ENCODE measurements around the gene SFRP2.

Gene SFRP2

DNA sequence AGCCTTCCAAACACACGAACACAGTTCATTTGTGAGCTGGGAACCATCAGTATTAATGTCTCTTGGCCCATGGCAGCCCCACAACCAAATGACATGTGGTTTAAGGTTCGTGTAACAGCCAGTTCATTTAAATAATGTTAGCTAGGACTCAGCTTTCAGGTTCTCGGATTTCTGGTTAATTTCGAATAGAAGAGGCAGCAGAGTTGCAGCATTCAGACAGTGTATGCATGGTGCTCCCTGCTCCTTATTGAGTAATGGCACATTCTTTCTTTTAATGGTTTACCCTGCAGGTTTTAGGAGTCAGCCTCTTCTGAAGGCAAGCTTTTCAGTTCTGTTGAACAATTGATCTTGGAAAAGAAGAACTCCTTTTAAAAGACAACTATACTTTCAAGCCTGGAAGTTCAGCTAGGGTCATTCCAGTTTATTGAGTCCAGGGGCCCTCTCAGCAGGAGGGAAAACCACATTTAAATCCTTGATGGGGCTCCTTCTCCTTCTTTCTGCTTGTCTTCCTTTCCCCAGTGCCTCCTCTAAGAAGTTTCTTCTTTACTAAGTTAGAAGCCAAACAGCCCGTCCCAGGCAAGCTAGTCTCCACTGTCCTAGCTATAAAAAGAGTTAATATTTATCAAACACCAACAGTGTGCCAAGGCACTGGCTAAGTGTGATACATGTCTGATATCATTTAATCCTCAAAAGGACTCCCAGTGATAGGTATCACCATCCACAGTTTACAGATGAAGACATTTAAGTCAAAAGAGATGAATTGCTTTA is 24.1 kb downstream of the SFRP2 start:
- H3K27me3 Mint-ChIP-seq: no peaks in the 10 kb centered on the region
- no peak overlapping the region for H3K4me3 Mint-ChIP-seq
- H3K4me1 Mint-ChIP-seq: peaks cover 14% of the 10 kb centered on the region
- H3K9me3 Mint-ChIP-seq: no peaks in the 10 kb centered on the region
- no peaks in the 10 kb centered on the region for H3K36me3 Mint-ChIP-seq
- H3K27ac Mint-ChIP-seq: no peak overlapping the region

DNA sequence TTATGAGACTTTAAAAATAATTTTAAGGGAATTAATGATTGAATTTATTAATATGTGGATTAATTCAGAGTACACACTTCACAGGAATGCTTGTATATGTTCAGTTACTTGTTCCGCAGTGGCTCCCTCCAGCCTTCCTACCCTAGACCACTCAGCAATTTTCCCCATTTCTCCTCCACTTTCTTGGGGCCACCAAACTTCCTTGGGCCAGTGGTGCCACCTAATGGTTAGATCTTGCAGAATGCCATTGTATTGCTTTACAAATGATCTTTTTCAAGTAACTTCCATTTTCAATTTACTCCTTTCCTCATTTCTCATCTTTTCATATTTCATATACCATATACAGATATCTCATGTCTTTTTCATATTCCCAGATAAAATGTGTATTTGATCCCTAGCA is 25.5 kb downstream of the SFRP2 start:
- Mint-ChIP-seq H3K4me1 (peaks cover 22% of the 10 kb centered on the region), H3K9me3 (no peaks in the 10 kb centered on the region), H3K27me3 (peaks cover 2% of the 10 kb centered on the region), H3K4me3 (no peak overlapping the region), H3K36me3 (no peaks in the 10 kb centered on the region), H3K27ac (no peak overlapping the region)

DNA sequence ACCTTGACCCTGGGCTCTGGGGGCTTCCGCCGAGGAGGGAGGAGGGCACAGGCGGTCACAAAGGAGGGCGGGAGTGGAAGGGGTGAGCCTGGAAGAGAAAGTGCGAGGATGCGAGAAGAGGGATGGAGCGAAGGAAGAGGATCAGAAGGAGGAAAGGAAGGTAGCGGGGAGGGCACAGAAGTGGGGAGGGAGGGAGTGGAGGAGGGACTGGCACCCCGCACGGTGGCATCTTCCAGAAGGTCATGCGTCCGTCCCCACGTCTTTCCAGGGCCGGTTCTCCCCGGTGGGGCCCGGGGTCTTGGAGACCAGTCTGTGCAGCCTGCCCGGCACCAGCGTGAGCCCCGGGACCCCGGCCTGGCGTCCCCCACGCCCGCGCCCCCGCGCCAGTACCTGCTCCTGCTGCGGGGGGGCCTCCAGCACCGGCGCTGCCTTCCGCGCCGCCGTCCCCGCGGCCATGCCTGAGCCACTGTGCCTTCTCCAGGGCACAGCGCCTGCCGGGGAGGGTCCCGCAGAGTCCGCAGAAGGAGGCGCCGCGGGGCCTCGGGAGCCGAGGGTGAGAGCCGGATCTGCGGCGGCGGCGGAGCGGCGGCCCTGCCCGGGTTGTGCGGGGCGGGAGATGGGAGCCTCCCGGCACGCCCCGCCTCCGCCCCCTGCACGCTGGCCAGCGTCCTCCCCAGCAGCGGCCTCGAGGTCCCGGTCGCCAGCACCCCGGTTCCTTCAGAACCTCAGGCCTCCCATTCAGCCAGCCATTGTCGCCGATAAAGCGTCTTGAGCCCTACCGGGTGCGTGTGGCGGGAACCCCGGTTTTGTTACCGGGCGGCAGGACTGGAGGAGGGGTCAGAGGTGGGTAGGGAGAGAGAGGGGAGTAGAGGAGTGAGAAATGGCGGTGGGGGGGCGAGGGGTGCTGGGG is 29.2 kb downstream of the SFRP2 start, which contains the start of gene RNF175:
Gene RNF175, minus strand, starts transcription at position 618 of the 910 bp plus-strand sequence. Its CDS starts 162 bp downstream, at position 456.
- H3K9me3 Mint-ChIP-seq: no peaks in the 10 kb centered on the region
- H3K36me3 Mint-ChIP-seq: no peaks in the 10 kb centered on the region
- peaks cover 2% of the 10 kb centered on the region for H3K27me3 Mint-ChIP-seq
- H3K4me3 Mint-ChIP-seq: peak within 1 kb of the TSS; percentile 77
- peaks cover 58% of the 10 kb centered on the region for H3K4me1 Mint-ChIP-seq
- peak within 1 kb of the TSS; percentile 83 for H3K27ac Mint-ChIP-seq

DNA sequence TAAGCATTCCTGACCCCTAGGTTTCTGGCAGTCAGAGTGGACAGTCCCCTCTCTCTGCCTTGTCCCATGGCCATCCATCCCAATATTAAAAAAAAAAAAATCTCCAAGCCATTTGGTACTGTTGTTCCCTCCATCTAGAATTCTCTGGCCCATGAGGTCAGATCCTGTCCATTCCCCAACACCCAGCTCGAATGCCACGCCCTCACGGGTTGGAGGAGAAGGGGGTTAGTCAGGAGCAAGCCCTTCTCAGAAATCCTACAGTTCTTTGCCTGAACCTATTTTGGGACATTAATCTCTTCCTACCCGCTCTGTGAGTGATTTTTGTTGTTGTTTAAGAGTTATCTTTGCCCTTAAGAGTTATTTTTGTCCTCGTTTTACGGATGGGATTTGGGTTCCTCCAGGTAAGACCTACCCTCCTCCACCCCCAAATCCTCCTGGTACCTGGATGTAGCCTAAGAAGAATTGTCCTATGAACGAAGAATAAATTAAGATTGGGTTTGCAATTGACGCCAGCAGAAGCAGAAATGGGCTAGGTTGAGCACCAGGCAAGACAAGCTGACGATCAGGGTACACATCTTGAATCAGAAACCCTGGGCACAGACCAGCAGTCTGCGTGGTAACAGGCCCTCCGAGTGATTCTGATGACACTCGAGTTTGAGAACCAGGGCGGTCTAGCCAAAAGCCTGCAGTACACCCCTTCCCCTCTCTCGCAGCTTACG is 30.0 kb downstream of the SFRP2 start:
- Mint-ChIP-seq H3K27ac (peak overlapping the region; percentile 83), H3K27me3 (peaks cover 2% of the 10 kb centered on the region), H3K36me3 (no peaks in the 10 kb centered on the region), H3K4me3 (peak overlapping the region; percentile 77), H3K4me1 (peaks cover 67% of the 10 kb centered on the region), H3K9me3 (no peaks in the 10 kb centered on the region)

DNA sequence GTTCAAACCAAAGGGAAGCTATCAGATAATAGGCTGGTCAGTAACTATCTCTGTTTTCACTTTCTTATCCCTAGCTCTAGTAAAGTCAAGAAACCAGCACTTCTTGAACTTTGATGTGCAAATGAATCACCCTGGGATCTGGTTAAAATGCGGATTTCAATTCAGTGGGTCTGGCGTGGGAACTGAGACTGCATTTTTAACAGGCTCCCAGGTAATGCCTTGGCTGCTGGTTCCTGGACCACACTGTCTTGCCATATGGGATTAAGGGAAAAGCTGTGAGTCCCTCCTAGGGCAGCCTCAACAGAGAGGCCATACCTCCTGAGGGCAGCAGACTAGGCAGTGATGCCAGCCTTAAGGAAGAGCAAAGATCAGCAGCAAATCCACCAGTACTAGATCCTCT is 30.7 kb downstream of the SFRP2 start:
- H3K9me3 Mint-ChIP-seq: no peaks in the 10 kb centered on the region
- H3K36me3 Mint-ChIP-seq: no peaks in the 10 kb centered on the region
- peaks cover 67% of the 10 kb centered on the region for H3K4me1 Mint-ChIP-seq
- peak overlapping the region; percentile 75 for H3K27ac Mint-ChIP-seq
- H3K27me3 Mint-ChIP-seq: peaks cover 2% of the 10 kb centered on the region
- H3K4me3 Mint-ChIP-seq: peak overlapping the region; percentile 77

DNA sequence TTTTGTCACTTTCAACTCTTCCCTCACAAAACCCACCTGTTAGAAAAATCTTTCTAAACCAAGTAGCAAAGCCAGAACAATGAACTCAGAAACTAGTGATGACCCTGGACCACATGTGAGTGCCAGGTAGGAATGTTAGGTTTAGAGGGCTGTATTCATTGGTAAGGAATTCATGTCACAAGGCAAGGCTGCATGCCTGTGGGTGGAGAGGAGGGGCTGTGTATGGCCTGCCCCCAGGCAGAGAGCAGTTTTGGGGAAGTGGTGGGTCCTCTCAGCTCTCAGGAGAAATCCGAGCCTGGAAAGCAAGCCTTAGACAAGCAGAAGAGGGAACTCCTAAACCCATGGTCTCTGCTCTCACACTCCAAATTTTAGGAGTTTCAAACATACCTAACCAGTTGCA is 31.5 kb downstream of the SFRP2 start:
- Mint-ChIP-seq H3K4me3 (no peak overlapping the region), H3K36me3 (no peaks in the 10 kb centered on the region), H3K27me3 (peaks cover 2% of the 10 kb centered on the region), H3K4me1 (peaks cover 62% of the 10 kb centered on the region), H3K27ac (peak overlapping the region; percentile 10), H3K9me3 (no peaks in the 10 kb centered on the region)

DNA sequence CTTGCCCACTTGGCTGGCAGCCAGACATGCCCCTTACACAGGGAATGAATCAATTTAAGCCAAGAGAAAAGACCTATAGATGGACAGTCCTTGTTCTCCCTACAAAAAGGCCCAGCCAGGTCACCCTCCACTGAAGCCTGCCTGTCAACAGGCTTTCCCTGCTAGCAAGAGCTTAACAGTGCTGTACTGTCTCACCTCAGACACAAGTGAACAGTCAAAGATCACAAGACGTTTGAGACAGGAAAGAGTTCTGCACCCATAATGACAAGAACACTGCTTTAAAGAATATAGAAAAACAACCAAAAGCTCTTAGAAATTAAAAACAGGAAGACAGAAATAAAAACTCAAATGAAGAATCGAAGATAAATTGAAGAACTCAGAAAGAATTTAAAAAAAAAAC is 33.7 kb downstream of the SFRP2 start:
- no peaks in the 10 kb centered on the region for H3K9me3 Mint-ChIP-seq
- H3K4me1 Mint-ChIP-seq: peaks cover 52% of the 10 kb centered on the region
- H3K27ac Mint-ChIP-seq: peak overlapping the region; percentile 98
- no peaks in the 10 kb centered on the region for H3K36me3 Mint-ChIP-seq
- H3K4me3 Mint-ChIP-seq: peak overlapping the region; percentile 64
- peaks cover 2% of the 10 kb centered on the region for H3K27me3 Mint-ChIP-seq

DNA sequence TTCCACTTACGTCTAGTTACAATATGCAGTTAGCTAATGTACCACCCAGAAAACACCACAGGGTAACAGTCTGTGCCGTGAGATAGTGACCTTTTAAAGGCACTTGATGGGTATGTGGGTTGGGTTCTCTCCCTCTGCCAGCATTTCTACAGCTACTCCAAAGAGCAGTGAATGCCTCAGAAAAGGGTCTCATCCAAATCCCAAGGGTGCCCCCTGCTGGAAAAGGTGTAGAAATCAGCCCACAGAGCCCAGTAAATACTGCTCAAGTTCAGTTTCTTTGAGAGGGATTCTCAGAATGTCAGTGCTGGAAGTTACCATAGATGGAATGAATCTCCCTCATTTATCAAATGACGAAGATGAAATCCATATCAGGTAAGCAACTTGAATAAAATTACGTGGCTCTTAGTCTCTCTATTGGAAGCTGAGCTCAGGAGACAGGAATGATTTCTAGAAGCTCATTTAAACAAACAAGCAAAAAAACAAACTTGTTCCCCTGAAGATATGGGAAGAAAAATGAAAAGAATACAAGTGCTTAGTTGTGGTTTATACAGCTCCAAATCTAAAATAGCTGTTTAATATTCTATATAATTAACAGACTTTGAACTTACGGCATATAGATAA is 38.6 kb downstream of the SFRP2 start:
- H3K4me3 Mint-ChIP-seq: no peak overlapping the region
- H3K4me1 Mint-ChIP-seq: peaks cover 15% of the 10 kb centered on the region
- H3K27me3 Mint-ChIP-seq: no peaks in the 10 kb centered on the region
- H3K9me3 Mint-ChIP-seq: no peaks in the 10 kb centered on the region
- no peaks in the 10 kb centered on the region for H3K36me3 Mint-ChIP-seq
- H3K27ac Mint-ChIP-seq: no peak overlapping the region

DNA sequence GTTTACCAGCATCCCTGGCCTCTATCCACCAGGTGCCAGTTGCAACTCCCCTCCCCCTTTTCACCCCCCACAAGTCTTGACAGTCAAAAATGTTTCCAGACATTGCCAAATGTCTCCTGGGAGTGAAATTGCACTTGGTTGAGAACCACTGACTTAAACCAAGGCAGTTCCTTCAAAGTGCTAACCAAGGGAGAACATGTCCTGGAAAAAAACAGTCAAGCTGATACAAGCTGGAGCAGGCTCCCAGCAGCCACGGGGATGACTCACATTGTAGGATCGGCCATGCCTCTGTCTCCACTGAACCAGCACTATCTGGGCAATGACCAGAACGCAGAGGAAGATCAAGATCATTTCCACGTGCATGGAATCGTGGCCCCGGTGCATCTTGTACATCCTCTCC is 40.5 kb downstream of the SFRP2 start:
- Mint-ChIP-seq H3K4me3 (no peak overlapping the region), H3K27me3 (no peaks in the 10 kb centered on the region), H3K36me3 (no peaks in the 10 kb centered on the region), H3K4me1 (no peaks in the 10 kb centered on the region), H3K9me3 (no peaks in the 10 kb centered on the region), H3K27ac (no peak overlapping the region)

DNA sequence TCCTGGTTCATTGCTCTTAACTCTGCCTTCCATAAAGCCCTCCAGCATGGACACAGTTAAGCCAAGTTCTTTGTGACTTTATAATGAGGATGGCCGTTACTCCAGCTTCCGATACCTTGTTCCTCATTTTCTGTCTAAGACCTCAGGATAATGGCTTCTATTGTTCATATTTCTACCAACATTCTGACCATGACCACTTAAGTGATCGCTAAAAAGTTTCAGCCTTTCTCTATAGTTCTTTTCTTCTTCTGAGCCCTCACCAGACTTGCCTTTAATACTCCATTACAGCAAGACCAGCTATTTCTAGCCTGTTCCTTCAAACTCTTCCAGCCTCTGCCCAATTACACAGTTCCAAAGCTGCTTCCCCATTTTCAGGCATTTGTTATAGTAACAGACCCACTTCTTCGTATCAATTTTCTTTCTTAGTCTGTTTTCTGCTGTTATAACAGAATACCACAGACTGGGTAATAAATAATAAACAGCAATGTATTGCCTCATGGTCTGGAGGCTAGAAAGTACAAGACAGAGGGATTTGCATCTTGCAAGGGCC is 41.4 kb downstream of the SFRP2 start:
- no peak overlapping the region for H3K27ac Mint-ChIP-seq
- no peaks in the 10 kb centered on the region for H3K27me3 Mint-ChIP-seq
- no peaks in the 10 kb centered on the region for H3K4me1 Mint-ChIP-seq
- H3K4me3 Mint-ChIP-seq: no peak overlapping the region
- H3K36me3 Mint-ChIP-seq: peaks cover 2% of the 10 kb centered on the region
- no peaks in the 10 kb centered on the region for H3K9me3 Mint-ChIP-seq

DNA sequence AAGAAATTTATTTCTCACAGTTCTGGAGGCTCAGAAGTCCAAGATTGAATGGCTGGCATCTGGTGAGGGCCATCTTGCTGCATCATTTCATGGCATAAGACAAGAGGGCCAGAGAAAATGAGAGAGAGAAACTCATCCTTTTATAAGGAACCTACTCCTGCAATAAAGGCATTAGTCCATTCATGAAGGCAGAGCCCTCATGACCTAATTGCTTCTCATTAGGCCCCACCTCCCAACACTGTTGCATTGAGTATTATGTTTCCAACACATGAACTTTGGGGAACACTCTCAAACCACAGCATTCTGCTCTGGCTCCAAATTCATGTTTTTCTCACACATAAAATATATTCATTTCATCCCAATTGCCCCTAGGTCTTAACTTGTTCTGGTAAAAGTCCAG is 43.2 kb downstream of the SFRP2 start:
- Mint-ChIP-seq H3K27me3 (no peaks in the 10 kb centered on the region), H3K4me3 (no peak overlapping the region), H3K27ac (no peak overlapping the region), H3K9me3 (peaks cover 2% of the 10 kb centered on the region), H3K36me3 (peaks cover 4% of the 10 kb centered on the region), H3K4me1 (no peaks in the 10 kb centered on the region)

DNA sequence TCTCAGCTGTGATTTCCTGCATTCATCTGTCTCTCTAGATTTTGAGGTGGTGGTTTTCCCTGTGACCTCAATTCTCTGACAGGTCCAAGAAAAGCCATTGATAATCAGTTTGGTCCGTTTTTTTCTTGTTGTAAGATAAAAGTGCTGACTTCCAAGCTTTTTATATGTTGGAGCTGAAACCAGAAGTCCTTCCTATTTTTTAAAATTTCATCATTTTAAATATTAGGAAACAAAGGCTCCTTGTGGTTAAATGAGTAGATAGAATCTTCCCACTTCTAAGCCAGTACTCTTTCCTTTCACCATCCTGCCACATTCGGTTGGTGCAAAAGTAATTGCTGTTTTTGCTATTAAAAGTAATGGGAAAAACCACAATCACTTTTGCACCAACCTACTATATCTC is 47.3 kb downstream of the SFRP2 start:
- H3K9me3 Mint-ChIP-seq: peaks cover 5% of the 10 kb centered on the region
- H3K4me1 Mint-ChIP-seq: no peaks in the 10 kb centered on the region
- H3K27me3 Mint-ChIP-seq: no peaks in the 10 kb centered on the region
- H3K27ac Mint-ChIP-seq: no peak overlapping the region
- no peak overlapping the region for H3K4me3 Mint-ChIP-seq
- peaks cover 14% of the 10 kb centered on the region for H3K36me3 Mint-ChIP-seq

DNA sequence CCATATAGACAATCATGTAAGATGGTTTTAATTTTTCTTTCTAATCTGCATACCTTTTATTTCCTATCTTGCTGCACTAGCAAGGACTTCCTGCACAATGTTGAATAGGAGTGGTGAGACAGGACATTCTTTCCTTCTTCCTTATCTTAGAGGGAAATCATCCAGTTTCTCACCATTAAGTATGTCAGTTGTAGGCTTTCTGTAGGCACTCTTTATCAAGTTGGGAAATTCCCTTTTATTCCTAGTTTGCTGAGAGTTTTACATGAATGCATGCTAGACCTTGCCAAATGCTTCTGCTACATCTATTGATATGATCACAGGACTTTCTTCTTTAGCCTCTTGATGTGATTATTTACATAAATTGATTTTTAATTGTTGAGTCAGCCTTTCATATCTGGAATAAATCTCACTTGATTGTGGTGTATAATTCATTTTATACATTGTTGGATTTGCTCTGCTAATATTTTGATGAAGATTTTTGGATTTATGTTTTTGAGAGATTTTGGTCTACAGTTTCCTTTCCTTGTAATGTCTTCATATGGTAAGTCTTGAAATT is 52.9 kb downstream of the SFRP2 start:
- no peak overlapping the region for H3K27ac Mint-ChIP-seq
- H3K4me1 Mint-ChIP-seq: peaks cover 9% of the 10 kb centered on the region
- H3K9me3 Mint-ChIP-seq: peaks cover 5% of the 10 kb centered on the region
- H3K4me3 Mint-ChIP-seq: no peak overlapping the region
- peaks cover 17% of the 10 kb centered on the region for H3K36me3 Mint-ChIP-seq
- H3K27me3 Mint-ChIP-seq: no peaks in the 10 kb centered on the region

DNA sequence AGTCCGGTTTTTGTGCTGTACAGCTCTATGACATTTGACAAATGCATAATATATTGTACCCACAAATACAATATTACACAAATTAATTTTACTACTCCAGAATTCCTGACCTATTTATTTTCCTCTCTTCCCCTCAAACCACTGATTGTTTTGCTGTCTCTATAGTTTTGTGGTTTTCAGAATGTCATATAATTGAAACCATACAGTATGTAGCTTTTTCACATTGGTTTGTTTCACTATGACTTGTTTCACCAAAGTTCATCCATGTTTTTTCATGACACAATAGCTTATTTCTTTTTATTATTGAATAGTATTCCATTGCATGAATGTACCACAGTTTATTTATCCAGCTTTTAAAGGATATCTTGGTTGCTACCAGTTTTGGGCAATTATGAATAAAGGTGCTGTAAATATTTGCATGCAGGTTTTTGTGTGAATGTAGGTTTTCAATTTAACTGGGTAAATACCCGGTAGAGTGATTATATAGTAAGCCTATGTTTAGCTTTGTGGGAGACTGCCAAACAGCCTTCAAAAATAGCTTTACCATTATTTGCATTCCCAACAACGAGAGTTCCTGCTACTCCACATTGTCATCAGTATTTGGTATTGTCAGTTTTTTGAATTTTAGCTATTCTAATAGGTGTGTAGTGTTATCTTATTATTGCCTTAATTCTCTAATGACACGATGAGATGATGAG is 55.0 kb downstream of the SFRP2 start:
- H3K4me3 Mint-ChIP-seq: no peak overlapping the region
- no peak overlapping the region for H3K27ac Mint-ChIP-seq
- no peaks in the 10 kb centered on the region for H3K27me3 Mint-ChIP-seq
- no peaks in the 10 kb centered on the region for H3K9me3 Mint-ChIP-seq
- H3K36me3 Mint-ChIP-seq: peaks cover 7% of the 10 kb centered on the region
- H3K4me1 Mint-ChIP-seq: peaks cover 9% of the 10 kb centered on the region
